ENCODE results near the gene PLEKHM3. TPM values are rescaled to one million over a fixed set of nuclear protein-coding genes. Genes with fewer than 3 reads are reported as not detected.

PLEKHM3 gene
- total RNA-seq, 4 donors from 2014 or later: 5.6 to 8.8 (median 6.8) TPM

DNA sequence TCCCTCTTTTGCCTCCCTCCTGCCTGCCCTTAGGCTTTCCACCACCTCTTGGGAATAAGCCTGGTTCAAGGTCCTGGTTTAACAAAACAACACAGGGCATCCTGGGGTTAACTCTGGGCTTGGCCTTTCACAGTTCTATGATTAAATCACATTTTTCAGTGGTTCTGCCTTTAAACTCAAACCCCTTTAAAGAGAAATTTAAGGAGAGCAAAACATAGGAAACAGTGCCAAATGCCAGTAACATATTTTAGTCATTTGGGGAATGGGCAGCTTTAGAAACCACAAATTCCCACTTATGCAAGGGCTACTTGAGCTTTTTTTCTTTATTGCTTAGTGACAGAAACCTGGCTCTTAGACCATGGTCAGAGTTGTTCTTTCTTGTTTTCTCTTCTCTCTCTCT is 143.4 kb downstream of the PLEKHM3 start:
- no peak for DNase-seq
- no peaks in the 10 kb centered on the region for H3K4me1 ChIP-seq
- H3K9me3 ChIP-seq: no peaks in the 10 kb centered on the region
- no peaks in the 10 kb centered on the region for H3K27me3 ChIP-seq
- no peak overlapping the region for H3K27ac ChIP-seq
- in situ Hi-C loops (cut with MboI; ENCODE audit: low sequenced_read_pairs in 4 of 4) (no loop called here), intact Hi-C loops (cut with DNase I; ENCODE audit: low total_unique reads) (no loop called here)
- ATAC-seq: no peak
- TF ChIP-seq, protein P1, sequence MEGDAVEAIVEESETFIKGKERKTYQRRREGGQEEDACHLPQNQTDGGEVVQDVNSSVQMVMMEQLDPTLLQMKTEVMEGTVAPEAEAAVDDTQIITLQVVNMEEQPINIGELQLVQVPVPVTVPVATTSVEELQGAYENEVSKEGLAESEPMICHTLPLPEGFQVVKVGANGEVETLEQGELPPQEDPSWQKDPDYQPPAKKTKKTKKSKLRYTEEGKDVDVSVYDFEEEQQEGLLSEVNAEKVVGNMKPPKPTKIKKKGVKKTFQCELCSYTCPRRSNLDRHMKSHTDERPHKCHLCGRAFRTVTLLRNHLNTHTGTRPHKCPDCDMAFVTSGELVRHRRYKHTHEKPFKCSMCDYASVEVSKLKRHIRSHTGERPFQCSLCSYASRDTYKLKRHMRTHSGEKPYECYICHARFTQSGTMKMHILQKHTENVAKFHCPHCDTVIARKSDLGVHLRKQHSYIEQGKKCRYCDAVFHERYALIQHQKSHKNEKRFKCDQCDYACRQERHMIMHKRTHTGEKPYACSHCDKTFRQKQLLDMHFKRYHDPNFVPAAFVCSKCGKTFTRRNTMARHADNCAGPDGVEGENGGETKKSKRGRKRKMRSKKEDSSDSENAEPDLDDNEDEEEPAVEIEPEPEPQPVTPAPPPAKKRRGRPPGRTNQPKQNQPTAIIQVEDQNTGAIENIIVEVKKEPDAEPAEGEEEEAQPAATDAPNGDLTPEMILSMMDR (IDR thresholded peaks at IDR 0.05 in 4 of 5, conservative IDR thresholded peaks at IDR 0.05 in 1 of 5): no peak
- no peak for TF ChIP-seq POLR2A (IDR thresholded peaks at IDR 0.05)
- H3K4me3 ChIP-seq: no peak overlapping the region
- no peaks in the 10 kb centered on the region for H3K36me3 ChIP-seq

DNA sequence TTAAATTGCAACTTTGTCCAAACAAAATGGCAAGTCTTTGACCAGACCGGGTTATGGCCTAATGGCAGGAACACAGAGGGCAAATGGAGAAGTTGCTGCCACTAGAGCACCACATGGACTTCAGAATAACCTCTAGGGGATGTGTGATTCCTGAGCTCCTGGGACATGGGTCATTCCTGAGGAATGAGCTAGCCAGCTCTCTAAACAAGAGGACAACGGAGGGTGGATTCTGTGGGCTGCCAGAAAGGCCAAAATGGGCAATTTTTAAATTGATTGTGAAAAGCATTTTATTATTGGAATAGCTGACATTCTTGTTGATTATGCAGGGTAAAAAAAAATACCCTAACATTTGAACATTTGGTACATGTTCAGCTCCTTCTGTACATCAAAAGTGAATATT is 145.8 kb downstream of the PLEKHM3 start:
- no peaks in the 10 kb centered on the region for H3K27me3 ChIP-seq
- no peak for ATAC-seq
- H3K9me3 ChIP-seq: no peaks in the 10 kb centered on the region
- H3K36me3 ChIP-seq: no peaks in the 10 kb centered on the region
- intact Hi-C loops (cut with DNase I; ENCODE audit: low total_unique reads): no loop called here
- no peak overlapping the region for H3K4me3 ChIP-seq
- TF ChIP-seq, protein P1 (IDR thresholded peaks at IDR 0.05 in 4 of 5, conservative IDR thresholded peaks at IDR 0.05 in 1 of 5): no peak
- no peak for TF ChIP-seq POLR2A (IDR thresholded peaks at IDR 0.05)
- no peak overlapping the region for H3K27ac ChIP-seq
- in situ Hi-C loops (cut with MboI; ENCODE audit: low sequenced_read_pairs in 4 of 4): no loop called here
- no peaks in the 10 kb centered on the region for H3K4me1 ChIP-seq
- no peak for DNase-seq

DNA sequence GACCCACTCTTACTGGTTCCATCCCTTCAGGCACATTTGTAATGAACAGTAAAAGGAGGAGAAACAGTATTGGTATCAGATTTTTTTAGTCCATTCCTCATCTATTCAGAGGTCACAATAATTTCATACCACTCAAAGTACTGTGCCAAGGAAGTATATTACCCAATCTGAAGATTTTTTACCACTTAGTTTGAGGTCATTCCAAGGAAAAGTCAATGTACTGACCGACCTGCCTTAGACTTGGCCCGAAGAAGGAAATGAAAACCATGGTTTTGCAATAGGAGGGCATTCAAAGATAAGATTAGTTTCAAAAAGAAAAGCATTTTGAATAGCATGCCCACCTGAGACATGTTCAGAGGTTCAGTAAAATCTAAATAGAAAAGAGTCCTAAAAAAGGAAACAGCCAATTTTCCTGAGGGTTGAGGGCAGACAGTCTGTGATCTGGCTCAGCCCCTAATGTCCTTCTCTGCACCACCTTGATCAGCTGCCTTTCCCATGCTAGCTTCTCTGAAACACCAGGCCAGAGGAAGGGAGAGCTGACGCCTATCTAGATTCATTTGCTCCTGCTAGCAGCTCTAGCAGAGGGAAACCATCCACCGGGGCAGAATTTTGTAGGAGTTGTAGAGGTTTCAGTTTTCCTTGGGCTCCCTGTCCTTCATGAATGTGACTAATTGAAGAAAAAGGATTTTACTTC is 148.3 kb downstream of the PLEKHM3 start:
- ATAC-seq (no peak), DNase-seq (no peak)
- Histone ChIP-seq H3K36me3 (no peaks in the 10 kb centered on the region), H3K27me3 (no peaks in the 10 kb centered on the region), H3K4me1 (no peaks in the 10 kb centered on the region), H3K27ac (no peak overlapping the region), H3K9me3 (no peaks in the 10 kb centered on the region), H3K4me3 (no peak overlapping the region)
- in situ Hi-C loops (cut with MboI; ENCODE audit: low sequenced_read_pairs in 4 of 4) (no loop called here), intact Hi-C loops (cut with DNase I; ENCODE audit: low total_unique reads) (no loop called here)
- TF ChIP-seq POLR2A (IDR thresholded peaks at IDR 0.05): no peak
- TF ChIP-seq, protein P1 (IDR thresholded peaks at IDR 0.05 in 4 of 5, conservative IDR thresholded peaks at IDR 0.05 in 1 of 5): no peak

DNA sequence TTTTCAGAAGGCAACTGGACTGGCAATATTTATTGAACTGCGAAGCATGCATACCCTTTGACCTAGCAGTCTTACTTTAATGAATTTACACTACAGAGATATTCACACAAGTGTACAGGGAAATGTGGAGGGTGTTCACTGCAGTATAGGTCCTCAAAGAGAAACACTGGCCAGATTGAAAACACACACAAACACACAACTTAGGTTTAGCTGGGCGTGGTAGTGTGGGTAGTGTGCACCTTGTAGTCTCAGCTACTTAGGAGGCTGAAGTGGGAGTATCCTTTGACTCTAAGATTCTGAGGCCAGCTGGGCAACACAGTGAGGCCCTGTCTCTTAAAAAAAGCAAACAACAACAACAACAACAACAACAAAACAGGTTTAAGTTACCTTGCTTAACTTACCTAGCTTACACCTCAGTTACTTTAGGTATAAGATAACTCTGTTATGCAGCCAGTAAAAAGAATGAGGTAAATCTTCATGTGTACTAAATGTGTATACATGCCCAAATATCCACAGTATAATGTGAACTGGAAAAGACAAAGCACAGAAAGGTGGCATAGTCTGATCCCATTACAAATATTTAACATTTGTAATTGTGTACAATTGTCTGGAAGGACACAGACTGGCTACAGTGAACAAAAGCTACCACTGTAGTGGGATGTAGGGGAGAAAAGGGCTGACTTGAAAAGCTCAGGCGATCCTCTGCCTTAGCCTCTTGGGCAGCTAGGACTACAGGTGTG is 149.7 kb downstream of the PLEKHM3 start:
- Histone ChIP-seq H3K4me1 (no peaks in the 10 kb centered on the region), H3K36me3 (no peaks in the 10 kb centered on the region), H3K27me3 (no peaks in the 10 kb centered on the region), H3K4me3 (no peak overlapping the region), H3K9me3 (no peaks in the 10 kb centered on the region), H3K27ac (no peak overlapping the region)
- intact Hi-C loops (cut with DNase I; ENCODE audit: low total_unique reads): no loop called here
- no peak for DNase-seq
- no peak for ATAC-seq
- no peak for TF ChIP-seq POLR2A (IDR thresholded peaks at IDR 0.05)
- TF ChIP-seq, protein P1 (IDR thresholded peaks at IDR 0.05 in 4 of 5, conservative IDR thresholded peaks at IDR 0.05 in 1 of 5): no peak
- in situ Hi-C loops (cut with MboI; ENCODE audit: low sequenced_read_pairs in 4 of 4): no loop called here

All from gastrocnemius medialis (tissue), 4 donors.